Right hindlimb (tissue), 1 donor: Measurements from ENCODE around the gene DPYSL5.

Experiments
- DNase-seq: peaks from one replicate; pipeline ENCODE4 v3.0.0-alpha.2; 2018

DPYSL5 gene

GRCh38 chr2:26846334-26847306, 1.3 kb upstream of the DPYSL5 start:
- peak; percentile 70 for DNase-seq

GRCh38 chr2:26847307-26847654, 651 bp upstream of the DPYSL5 start:
- DNase-seq: no peak

- peak; percentile 27 for DNase-seq
Measured at GRCh38 chr2:26848336-26849055, 564 bp downstream of the DPYSL5 start.

- DNase-seq: no peak
Measured at GRCh38 chr2:26849056-26849999, 1.4 kb downstream of the DPYSL5 start.

- DNase-seq: no peak
Measured at GRCh38 chr2:26850000-26850431, 2.1 kb downstream of the DPYSL5 start.

- DNase-seq: no peak
Measured at GRCh38 chr2:26850505-26850904, 2.6 kb downstream of the DPYSL5 start.

GRCh38 chr2:26852405-26853306, 4.7 kb downstream of the DPYSL5 start:
- peak; percentile 63 for DNase-seq

GRCh38 chr2:26853751-26854150, 5.8 kb downstream of the DPYSL5 start:
- DNase-seq: no peak

- no peak for DNase-seq
Measured at GRCh38 chr2:26854283-26854827, 6.4 kb downstream of the DPYSL5 start.

GRCh38 chr2:26855466-26855865, 7.5 kb downstream of the DPYSL5 start:
- no peak for DNase-seq

GRCh38 chr2:26859622-26860021, 11.7 kb downstream of the DPYSL5 start:
- DNase-seq: no peak

GRCh38 chr2:26860211-26860850, 12.4 kb downstream of the DPYSL5 start:
- no peak for DNase-seq

- DNase-seq: no peak
Measured at GRCh38 chr2:26861610-26862224, 13.8 kb downstream of the DPYSL5 start.

- DNase-seq: no peak
Measured at GRCh38 chr2:26864226-26864625, 16.3 kb downstream of the DPYSL5 start.

GRCh38 chr2:26864646-26865045, 16.7 kb downstream of the DPYSL5 start:
- no peak for DNase-seq

GRCh38 chr2:26870585-26871095, 22.7 kb downstream of the DPYSL5 start:
- no peak for DNase-seq

GRCh38 chr2:26873286-26873983, 25.5 kb downstream of the DPYSL5 start:
- no peak for DNase-seq

GRCh38 chr2:26874514-26874913, 26.6 kb downstream of the DPYSL5 start:
- no peak for DNase-seq

- DNase-seq: no peak
Measured at GRCh38 chr2:26875065-26875634, 27.2 kb downstream of the DPYSL5 start.
